RWPE1 (cell line): ENCODE measurements around the gene ACTN2.

Experiments used
- CTCF ChIA-PET: fragments of 350-600 bp; sonication (Branson Sonifier 250); formaldehyde crosslinking; extraction: SDS; loops from one replicate; lab custom pipeline; 2021; lab: Yijun Ruan, JAX
- POLR2A ChIA-PET: fragments of 400-600 bp; formaldehyde crosslinking; extraction: SDS; loops from one replicate; lab custom pipeline; 2020; ENCODE audit warnings: antibody characterized with exemption; ENCODE audit not compliant: low non-redundant PET; lab: Yijun Ruan, JAX
- DNase-seq: peaks from one replicate; pipeline ENCODE4 v3.0.0; 2012; ENCODE audit warnings: low spot score
- H3K27ac ChIP-seq: fragments of 450-650 bp; 2 replicates; pipeline ENCODE4 v1.5.1; 2017
- CTCF ChIP-seq: fragments of 450-650 bp; conservative IDR thresholded peaks from 2 replicates; pipeline ENCODE4 v1.5.1; 2017; ENCODE audit warnings: low read depth, mild to moderate bottlenecking

The ACTN2 gene

GRCh38 chr1:236677641-236678235, 8.6 kb upstream of the ACTN2 start:
- no peak for TF ChIP-seq CTCF
- no peak overlapping the region for H3K27ac ChIP-seq
- ChIA-PET CTCF (interaction anchor here (0.5 kb wide), 1 partner anchor 852 kb away, joined by 4 read pairs; no protein-coding TSS in a partner anchor), POLR2A (no interaction called here)
- DNase-seq: no peak

GRCh38 chr1:236681219-236681618, 5.1 kb upstream of the ACTN2 start:
- ChIA-PET CTCF (interaction anchor here (0.6 to 0.8 kb wide), 2 partner anchors 53 to 132 kb away, joined by 4 to 5 read pairs; no protein-coding TSS in a partner anchor), POLR2A (no interaction called here)
- TF ChIP-seq CTCF: no peak
- no peak for DNase-seq
- no peak overlapping the region for H3K27ac ChIP-seq

GRCh38 chr1:236685205-236685916, 938 bp upstream of the ACTN2 start:
- no peak overlapping the region for H3K27ac ChIP-seq
- no peak for TF ChIP-seq CTCF
- CTCF ChIA-PET: no interaction called here
- POLR2A ChIA-PET: no interaction called here
- DNase-seq: no peak

- CTCF ChIA-PET: interaction anchor here (0.7 kb wide), 1 partner anchor 73 kb away, joined by 4 read pairs; no protein-coding TSS in a partner anchor
- POLR2A ChIA-PET: no interaction called here
- no peak overlapping the region for H3K27ac ChIP-seq
- DNase-seq: no peak
- no peak for TF ChIP-seq CTCF
Observed at GRCh38 chr1:236686815-236687160, 489 bp downstream of the ACTN2 start.

GRCh38 chr1:236687273-236687672, 974 bp downstream of the ACTN2 start:
- ChIA-PET CTCF (interaction anchor here (0.7 kb wide), 1 partner anchor 73 kb away, joined by 4 read pairs; no protein-coding TSS in a partner anchor), POLR2A (no interaction called here)
- no peak for DNase-seq
- no peak overlapping the region for H3K27ac ChIP-seq
- TF ChIP-seq CTCF: no peak

- ChIA-PET POLR2A (no interaction called here), CTCF (interaction anchor here (0.6 kb wide), 1 partner anchor 854 kb away, joined by 3 read pairs; no protein-coding TSS in a partner anchor)
- no peak overlapping the region for H3K27ac ChIP-seq
- no peak for TF ChIP-seq CTCF
- DNase-seq: no peak
Observed at GRCh38 chr1:236688705-236689104, 2.4 kb downstream of the ACTN2 start.
